OCI-LY1 (cell line): ENCODE measurements around the gene CATSPER4.

ENCODE experiments used
- H2AFZ ChIP-seq: fragments of 200-600 bp; sonication (generic), shearing (Covaris generic); 2 replicates; pipeline ENCODE4 v1.6.0; 2014; ENCODE audit warnings: antibody characterized with exemption, mild to moderate bottlenecking, low read length
- H3F3A ChIP-seq: fragments of 200-600 bp; sonication (generic), shearing (Covaris generic); 2 replicates; pipeline ENCODE4 v1.6.0; 2014; ENCODE audit warnings: mild to moderate bottlenecking, antibody characterized with exemption, low read length, moderate library complexity; ENCODE audit not compliant: insufficient read depth
- H3K27ac ChIP-seq: fragments of 200-600 bp; sonication (generic); 2 replicates; pipeline ENCODE4 v1.5.1; 2014; ENCODE audit warnings: low read length, mixed run types, mild to moderate bottlenecking, low read depth; ENCODE audit not compliant: poor library complexity, severe bottlenecking
- H3K27me3 ChIP-seq: fragments of 200-600 bp; sonication (generic); 2 replicates; pipeline ENCODE4 v1.6.0; 2014; ENCODE audit warnings: antibody characterized with exemption, mild to moderate bottlenecking, low read length, moderate library complexity; ENCODE audit not compliant: insufficient read depth
- H3K36me3 ChIP-seq: fragments of 200-600 bp; sonication (generic); 2 replicates; pipeline ENCODE4 v1.6.1; 2014; ENCODE audit warnings: mild to moderate bottlenecking, antibody characterized with exemption, low read length, moderate library complexity, mixed read lengths; ENCODE audit not compliant: insufficient read depth
- H3K4me1 ChIP-seq: fragments of 200-600 bp; sonication (generic); 2 replicates; pipeline ENCODE4 v1.5.1; 2014; ENCODE audit warnings: mild to moderate bottlenecking, low read length, moderate library complexity; ENCODE audit not compliant: insufficient read depth, severe bottlenecking
- H3K4me2 ChIP-seq: fragments of 200-600 bp; sonication (generic), shearing (Covaris generic); 2 replicates; pipeline ENCODE4 v1.6.1; 2014; ENCODE audit warnings: low read length
- H3K4me3 ChIP-seq: fragments of 200-600 bp; sonication (generic); 2 replicates; pipeline ENCODE4 v1.5.1; 2014; ENCODE audit warnings: low read length, low read depth, mild to moderate bottlenecking, mixed read lengths; ENCODE audit not compliant: poor library complexity, severe bottlenecking
- H3K79me2 ChIP-seq: fragments of 200-600 bp; shearing (Covaris generic); 2 replicates; pipeline ENCODE4 v1.6.1; 2016; ENCODE audit warnings: mixed run types, low read length, mixed read lengths; ENCODE audit not compliant: insufficient read depth
- H3K9ac ChIP-seq: fragments of 200-600 bp; sonication (generic), shearing (Covaris generic); 2 replicates; pipeline ENCODE4 v1.6.1; 2014; ENCODE audit warnings: mild to moderate bottlenecking, low read length, mixed read lengths
- H3K9me2 ChIP-seq: fragments of 200-600 bp; sonication (generic), shearing (Covaris generic); 2 replicates; pipeline ENCODE4 v1.6.1; 2014; ENCODE audit warnings: low read depth, mild to moderate bottlenecking, low read length, mixed read lengths
- H3K9me3 ChIP-seq: fragments of 200-600 bp; shearing (Covaris generic); 2 replicates; pipeline ENCODE4 v1.6.1; 2014; ENCODE audit warnings: low read length, mixed read lengths
- H4K20me1 ChIP-seq: fragments of 200-600 bp; sonication (generic), shearing (Covaris generic); 2 replicates; pipeline ENCODE4 v1.6.0; 2016; ENCODE audit warnings: mild to moderate bottlenecking, low read length; ENCODE audit not compliant: insufficient read depth
- CTCF ChIP-seq: fragments of 200-600 bp; sonication (generic), shearing (Covaris generic); IDR thresholded peaks from 2 replicates; pipeline ENCODE4 v1.5.1; 2017; ENCODE audit warnings: mild to moderate bottlenecking, antibody characterized with exemption, low read length, moderate library complexity, mixed read lengths
- EZH2 ChIP-seq: fragments of 200-600 bp; sonication (generic), shearing (Covaris generic); IDR thresholded peaks from 2 replicates; pipeline ENCODE4 v1.8.0; 2017; ENCODE audit warnings: borderline replicate concordance, mixed run types, mild to moderate bottlenecking, antibody characterized with exemption, low read length, moderate library complexity, mixed read lengths

CATSPER4 gene

GRCh38 chr1:26188477-26188876, 1.9 kb upstream of the CATSPER4 start:
- 0 out of 2 replicates have a peak, but pooled peaks cover 5% of the 10 kb centered on the region for H3K27me3 ChIP-seq
- H3K27ac ChIP-seq = no peak overlapping the region
- H3K9ac ChIP-seq = no peak overlapping the region
- H3K9me3 ChIP-seq = no peaks in the 10 kb centered on the region
- no peak overlapping the region for H2AFZ ChIP-seq
- no peaks in the 10 kb centered on the region for H4K20me1 ChIP-seq
- no peaks in the 10 kb centered on the region for H3K79me2 ChIP-seq
- no peak overlapping the region for H3K4me3 ChIP-seq
- H3F3A ChIP-seq = no peaks in the 10 kb centered on the region
- TF ChIP-seq EZH2 (no peak), CTCF (no peak)
- H3K4me2 ChIP-seq = no peak overlapping the region
- no peaks in the 10 kb centered on the region for H3K36me3 ChIP-seq
- no peaks in the 10 kb centered on the region for H3K9me2 ChIP-seq
- H3K4me1 ChIP-seq = no peaks in the 10 kb centered on the region

GRCh38 chr1:26189331-26189730, 1.1 kb upstream of the CATSPER4 start:
- Histone ChIP-seq H3K9me3 (no peaks in the 10 kb centered on the region), H3K4me3 (no peak overlapping the region), H3K27me3 (0 out of 2 replicates have a peak, but pooled peaks cover 5% of the 10 kb centered on the region), H3K36me3 (no peaks in the 10 kb centered on the region), H3K79me2 (no peaks in the 10 kb centered on the region), H3K9ac (no peak overlapping the region), H3K9me2 (no peaks in the 10 kb centered on the region), H4K20me1 (no peaks in the 10 kb centered on the region), H3K27ac (no peak overlapping the region), H3F3A (no peaks in the 10 kb centered on the region), H3K4me1 (no peaks in the 10 kb centered on the region), H3K4me2 (no peak overlapping the region), H2AFZ (no peak overlapping the region)
- TF ChIP-seq CTCF = no peak
- TF ChIP-seq EZH2 = no peak

- no peaks in the 10 kb centered on the region for H3K79me2 ChIP-seq
These were observed 589 bp upstream of the CATSPER4 start for GRCh38 chr1:26189751-26190275.

More at GRCh38 chr1:26189751-26190275, 589 bp upstream of the CATSPER4 start:
- Histone ChIP-seq H4K20me1 (no peaks in the 10 kb centered on the region), H3K36me3 (no peaks in the 10 kb centered on the region), H3K9me2 (no peaks in the 10 kb centered on the region), H2AFZ (no peak overlapping the region), H3K4me2 (no peak overlapping the region), H3K27me3 (0 out of 2 replicates have a peak, but pooled peaks cover 5% of the 10 kb centered on the region), H3K27ac (no peak overlapping the region), H3K9me3 (no peaks in the 10 kb centered on the region), H3F3A (no peaks in the 10 kb centered on the region), H3K4me1 (no peaks in the 10 kb centered on the region), H3K4me3 (no peak overlapping the region), H3K9ac (no peak overlapping the region)
- no peak; the same call in 1 of the 2 replicates for TF ChIP-seq CTCF
- no peak for TF ChIP-seq EZH2
